ENCODE data around the gene LYPD1.

The LYPD1 gene

DNA sequence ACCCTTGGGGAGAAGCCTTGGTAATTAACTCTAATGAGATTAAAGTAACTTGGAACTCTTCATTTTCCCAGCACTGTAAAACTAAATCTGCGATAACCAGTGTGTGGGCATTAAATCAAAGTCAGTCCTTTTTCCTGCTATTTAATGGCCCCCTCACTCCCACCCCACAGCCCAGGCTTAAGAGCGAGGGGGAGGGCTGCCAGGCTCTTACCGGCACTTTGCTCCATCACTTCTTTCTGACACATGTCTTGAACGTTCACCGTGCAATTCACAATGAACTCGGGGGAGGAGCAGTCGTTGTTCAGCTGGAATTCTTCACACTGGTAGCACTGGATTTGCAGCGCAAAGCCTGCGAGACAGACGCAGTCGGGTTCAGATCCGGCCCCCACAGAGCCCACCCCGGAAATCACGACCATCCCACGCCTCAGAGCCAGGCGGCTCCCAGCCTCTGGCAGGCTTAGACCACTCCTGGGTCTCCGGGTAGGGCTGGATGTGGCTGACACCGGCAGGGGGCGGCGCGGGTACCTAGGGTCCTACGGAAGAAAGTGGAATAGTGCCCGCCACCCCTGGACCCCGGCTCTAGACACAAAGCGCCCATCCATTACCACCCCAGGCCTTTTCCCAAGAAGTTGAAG lies 1.7 kb downstream of the LYPD1 start:
- no peak for DNase-seq (ENCODE audit: low read depth in 2 of 2)

DNA sequence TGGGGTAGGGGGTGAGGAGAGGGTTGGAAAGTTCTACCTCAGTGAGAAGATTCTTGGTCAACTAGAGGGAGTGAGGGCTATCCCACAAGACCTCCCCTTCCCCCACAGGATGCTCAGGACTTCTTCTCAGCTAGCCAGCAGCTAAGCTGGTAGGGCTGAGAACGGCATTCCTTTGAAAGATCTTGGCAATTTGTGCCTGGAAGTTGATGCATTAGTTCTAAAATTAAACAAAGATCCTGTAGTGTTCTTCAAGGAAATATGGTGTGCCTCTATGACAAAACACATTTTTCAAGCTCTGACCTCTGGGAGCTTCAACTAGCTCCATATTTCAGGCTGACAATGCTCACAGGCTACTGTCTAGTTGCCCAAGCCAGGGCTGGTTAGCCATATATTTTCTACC lies 2.3 kb downstream of the LYPD1 start:
- no peak for DNase-seq (ENCODE audit: low read depth in 2 of 2)

DNA sequence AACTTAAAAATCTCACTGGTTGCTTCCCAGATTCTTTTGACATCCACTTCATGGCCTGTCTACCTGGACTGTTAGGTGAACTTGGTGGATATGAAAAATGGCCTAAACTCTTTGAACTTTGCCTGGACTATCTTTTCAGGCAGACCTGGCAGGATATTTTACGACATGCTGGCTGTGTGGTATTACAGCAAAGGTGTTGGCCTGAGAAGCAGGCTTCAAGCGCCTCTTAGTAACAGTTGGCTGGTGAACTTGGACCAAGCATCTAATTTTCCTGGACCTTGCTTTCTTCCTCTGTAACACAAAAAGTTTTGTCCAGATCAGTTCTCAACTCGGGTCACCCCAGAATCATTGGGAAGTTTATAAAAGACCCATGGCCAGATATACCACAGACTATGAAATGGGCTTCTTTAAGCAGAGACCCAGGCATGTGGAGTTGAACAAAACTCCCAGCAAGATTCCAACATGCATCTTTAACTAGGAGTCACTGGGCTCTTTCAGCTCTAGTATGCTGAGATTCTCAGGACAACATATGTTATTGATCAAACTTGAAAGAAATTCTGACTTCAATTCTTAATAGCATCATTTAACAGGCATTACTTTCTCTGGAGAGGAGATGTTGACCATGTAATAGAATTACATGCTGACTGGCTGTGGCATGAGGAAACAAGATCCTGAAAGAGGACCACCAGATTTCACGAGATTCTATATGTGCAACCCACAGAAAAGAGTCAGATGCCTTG lies 4.4 kb downstream of the LYPD1 start:
- DNase-seq (ENCODE audit: low read depth in 2 of 2), result no peak

DNA sequence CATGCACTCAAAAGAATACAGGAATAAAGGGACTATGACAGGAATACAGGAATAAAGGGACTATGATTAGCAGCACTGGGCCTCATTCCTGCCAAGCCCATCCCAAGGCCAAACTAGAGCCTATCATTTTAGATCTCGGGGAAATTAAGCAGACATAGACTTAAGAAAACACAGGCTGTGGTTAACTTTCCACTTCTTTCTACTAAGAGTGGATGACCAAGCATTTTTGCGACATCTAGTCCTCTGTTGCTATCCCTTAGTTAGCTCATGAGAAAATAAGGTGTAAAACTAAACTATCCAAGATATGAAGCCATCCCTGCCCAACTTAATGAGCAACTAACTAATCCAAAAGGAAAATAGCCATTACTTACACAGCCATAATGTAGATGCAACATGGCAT lies 5.9 kb downstream of the LYPD1 start:
- DNase-seq (ENCODE audit: low read depth in 2 of 2), result no peak

DNA sequence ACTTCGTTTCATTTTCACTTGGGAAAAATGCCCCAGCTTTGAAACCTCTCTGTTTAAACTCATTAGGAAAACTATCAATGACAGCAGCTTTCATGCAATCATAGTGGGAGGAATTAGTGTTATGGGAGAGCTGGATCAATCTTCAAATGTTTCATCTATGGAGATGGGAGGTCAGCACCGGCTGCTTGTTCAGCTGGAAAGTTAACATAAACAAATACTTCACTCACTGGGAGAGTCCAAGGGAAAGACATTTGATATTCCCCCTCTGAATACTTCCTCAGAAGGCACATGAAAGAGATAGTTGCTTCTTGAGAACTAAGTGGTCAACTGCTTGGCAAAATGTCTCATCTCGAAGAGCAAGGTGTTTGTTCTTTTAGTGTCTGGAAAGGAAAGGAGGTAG lies 7.3 kb downstream of the LYPD1 start:
- DNase-seq (ENCODE audit: low read depth in 2 of 2), result no peak

DNA sequence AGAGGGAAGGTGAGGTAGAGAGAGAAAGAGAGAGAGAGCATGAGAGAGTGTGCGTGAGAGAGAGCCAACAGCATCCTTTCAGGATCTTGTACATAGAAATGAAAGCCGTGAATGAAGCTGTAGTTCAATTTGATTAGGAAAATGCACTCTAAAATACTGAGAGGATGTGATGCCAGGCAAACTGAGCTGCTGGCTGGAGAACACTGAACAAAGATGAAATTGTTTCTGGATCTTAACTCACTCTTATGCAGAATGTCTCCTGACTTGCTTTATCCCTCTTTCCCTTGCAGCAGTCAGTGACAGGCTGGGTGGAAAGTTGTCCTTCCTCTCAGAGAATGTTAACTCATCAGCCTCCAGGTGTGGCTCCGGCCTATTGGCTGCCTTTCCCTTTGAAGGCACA lies 10.7 kb downstream of the LYPD1 start:
- DNase-seq (ENCODE audit: low read depth in 2 of 2), result no peak

DNA sequence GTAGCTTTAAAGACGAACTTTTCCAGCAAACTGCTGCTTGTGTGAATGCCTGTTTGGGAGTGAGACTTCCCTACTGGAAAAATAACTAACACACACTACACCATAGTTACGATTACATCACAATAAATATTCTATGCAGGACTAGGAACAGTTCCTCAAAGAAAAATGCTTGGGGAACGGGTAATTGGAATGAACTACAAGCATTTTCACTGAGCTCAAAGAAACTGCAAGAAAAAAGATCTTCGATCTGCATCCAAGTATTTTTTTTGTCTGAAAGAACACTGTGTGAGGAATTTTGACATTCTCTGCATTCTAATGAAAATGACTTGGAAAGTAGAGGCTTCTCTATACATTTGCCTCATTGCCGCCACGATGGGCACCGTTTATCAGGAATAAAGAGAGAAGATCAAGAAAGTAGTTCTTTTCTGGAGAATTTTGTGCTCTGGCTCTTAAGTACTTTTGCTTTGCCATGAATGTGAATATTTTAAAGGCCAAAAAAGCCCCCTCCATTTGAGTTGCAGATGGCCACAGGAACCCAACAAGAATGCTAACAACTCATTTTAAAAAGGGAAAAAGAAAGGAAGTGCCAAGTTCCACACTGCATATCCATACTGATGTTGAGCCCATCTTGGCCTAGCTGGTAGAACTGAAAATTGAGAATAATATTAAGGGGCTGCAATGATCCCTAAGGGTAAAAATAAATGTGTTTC lies 13.6 kb downstream of the LYPD1 start:
- no peak for DNase-seq (ENCODE audit: low read depth in 2 of 2)

DNA sequence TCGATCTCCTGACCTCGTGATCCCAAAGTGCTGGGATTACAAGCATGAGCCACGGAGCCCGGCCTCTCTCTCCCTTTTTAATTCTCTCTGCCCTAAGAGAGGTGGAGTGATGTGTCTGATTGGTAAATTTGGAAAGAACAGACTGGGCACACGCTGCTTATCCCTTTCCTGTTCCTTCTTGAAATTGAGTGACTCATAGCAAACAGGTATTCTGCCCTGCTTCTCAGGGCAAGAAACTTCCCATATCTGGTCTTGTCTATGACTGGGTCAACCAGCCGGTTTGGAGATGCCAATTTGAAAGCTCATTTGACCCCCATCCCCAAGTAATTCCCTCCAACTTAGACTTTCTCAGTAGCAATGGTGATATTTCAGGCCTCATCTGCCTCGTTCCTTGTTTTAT lies 15.0 kb downstream of the LYPD1 start:
- DNase-seq (ENCODE audit: low read depth in 2 of 2), result no peak

DNA sequence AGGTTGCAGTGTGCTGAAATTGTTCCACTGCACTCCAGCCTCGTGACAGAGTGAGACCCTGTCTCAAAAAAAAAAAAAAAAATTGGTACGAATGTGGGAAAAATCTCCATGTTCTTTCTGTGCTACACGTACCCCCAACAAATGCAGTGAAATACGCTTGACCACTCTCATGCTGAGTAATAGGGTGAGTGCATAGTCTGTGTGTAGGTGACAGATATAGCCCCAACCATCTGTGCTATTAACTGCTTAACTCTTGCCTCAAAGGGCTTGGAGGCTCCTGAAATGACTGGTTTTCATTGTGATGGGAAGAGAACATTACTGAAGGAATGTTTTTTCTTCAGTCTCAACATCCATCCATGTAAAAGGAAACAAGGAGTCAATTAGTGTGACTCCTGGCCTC lies 15.7 kb downstream of the LYPD1 start:
- no peak for DNase-seq (ENCODE audit: low read depth in 2 of 2)

DNA sequence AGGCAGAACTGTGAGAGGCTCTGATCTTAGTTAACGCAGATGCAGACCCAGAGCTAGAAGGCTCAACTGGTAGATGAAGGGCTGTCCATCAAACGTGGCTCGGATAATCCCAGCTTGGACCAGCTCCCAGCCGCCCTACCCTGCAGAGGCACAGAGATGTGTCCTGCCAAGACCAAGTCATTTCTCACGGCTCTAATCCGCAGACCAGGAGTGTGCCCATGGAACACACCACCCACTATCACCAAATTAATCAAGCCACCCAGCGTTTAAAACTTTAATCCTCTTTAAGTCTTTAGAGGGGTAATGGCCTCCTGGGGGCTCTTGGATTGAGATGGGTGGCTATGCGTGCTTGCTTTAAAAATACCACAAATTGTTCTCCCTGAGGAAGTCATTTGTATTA lies 17.5 kb downstream of the LYPD1 start:
- no peak for DNase-seq (ENCODE audit: low read depth in 2 of 2)

DNA sequence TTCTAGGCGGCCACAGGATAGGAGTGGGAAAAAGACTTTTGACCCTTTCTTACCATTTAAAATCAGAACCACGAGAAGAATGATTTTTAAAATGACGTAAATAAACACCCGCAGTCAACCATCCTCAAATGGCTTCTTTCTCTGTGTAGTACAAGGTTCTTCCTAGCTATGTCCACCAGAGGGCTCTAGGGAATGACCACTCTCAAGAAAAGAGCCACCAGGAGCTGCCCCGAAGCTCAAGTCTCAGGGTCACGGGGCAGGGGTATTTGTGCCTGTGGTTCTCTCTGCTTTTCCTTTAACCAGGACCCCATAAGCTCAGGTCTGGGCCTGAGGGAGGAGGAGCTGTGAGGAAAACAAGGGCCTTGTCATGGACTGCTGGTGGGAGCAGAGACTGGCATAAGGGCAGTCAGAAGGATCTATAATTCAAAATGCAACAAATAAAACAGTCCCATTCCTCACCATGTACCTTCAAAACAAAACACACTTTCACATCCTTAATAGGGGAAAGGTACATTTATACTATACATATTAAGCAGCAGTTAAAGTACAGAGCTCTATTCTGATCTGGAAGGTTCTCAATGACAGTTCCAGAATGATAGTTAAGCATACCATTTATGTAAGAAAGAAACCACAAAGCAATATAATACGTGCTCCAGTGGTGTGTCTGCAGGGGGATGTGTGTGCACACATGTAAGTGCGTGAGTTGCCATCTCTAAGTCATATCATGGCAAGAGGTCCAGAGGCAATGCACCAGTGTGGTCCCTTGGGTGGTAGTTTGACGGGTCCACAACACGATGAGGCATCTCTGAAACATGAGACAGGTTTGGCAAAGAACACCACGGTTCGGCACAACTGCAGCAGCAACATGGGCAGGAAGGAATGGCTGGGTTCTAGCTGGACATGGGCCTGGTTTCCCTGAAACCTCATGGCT lies 18.6 kb downstream of the LYPD1 start:
- DNase-seq (ENCODE audit: low read depth in 2 of 2), result no peak

DNA sequence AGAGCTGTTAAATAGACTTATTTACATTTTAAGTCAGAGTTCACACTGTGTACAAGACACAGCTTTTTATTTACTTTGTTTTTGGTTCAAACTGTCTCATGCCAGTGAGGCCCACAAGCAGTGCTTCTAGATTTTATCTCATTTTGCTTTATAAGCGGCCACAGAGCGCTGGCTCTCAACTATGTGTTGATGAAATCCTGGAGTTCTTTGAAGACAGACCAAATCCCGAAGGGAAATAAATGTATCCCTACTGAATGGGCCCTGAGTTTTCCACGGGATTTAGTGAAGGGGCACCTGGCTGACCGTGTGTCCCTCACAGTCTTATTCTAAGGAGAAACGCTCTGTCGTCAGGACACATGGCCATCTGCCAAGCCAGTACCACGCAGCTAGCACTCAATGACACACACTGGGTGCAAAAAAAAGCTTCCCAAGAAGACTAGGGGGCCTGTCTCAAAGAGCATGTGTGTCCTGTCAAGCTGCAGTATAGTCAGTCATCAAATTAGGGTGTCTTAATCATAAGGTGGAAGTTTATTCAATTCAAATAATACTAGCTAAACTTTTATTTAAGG lies 23.4 kb downstream of the LYPD1 start:
- no peak for DNase-seq (ENCODE audit: low read depth in 2 of 2)

DNA sequence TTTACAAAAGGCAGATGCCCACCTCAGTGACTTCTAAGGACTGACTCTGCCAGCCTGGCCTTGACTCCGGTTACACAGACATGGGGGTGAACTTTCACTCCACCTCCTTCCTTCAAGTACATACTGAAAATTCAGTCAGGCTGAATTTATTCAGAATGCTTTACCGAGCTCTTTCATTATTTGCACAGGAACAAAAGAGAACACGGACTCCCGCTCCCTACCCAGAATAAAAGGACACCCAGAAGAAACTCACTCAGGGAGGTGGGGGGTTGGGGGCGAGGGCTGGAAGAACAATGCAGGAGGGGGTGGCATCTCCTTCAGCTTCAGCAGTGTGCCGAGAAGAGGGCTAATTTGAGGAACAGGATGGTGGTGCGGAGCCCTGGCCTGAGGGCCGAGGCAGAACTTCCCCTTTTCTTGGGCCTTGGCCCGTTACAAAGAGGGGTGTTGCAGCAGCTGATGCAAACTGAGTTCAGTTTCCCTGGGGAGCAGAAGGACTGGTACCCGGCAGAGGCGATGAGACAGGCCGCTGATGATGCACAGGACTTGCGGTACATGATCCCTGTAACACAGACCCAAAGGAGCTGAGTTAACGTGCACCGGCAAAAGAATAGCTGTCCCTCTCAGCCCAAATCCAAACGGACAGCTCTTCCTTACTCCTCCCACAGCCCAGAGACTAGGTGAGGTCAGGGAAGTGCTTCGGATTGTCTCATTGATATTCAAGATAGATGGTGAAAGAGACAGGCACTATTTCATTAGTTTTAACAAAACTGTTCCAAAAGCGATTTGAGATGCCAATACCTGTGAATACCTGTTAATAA lies 24.1 kb downstream of the LYPD1 start:
- DNase-seq (ENCODE audit: low read depth in 2 of 2), result no peak

DNA sequence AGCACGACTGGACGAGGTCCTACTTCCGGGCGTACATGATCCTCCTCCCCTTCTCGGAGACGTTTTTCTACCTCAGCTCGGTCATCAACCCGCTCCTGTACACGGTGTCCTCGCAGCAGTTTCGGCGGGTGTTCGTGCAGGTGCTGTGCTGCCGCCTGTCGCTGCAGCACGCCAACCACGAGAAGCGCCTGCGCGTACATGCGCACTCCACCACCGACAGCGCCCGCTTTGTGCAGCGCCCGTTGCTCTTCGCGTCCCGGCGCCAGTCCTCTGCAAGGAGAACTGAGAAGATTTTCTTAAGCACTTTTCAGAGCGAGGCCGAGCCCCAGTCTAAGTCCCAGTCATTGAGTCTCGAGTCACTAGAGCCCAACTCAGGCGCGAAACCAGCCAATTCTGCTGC lies 24.8 kb downstream of the LYPD1 start:
- DNase-seq (ENCODE audit: low read depth in 2 of 2), result no peak

DNA sequence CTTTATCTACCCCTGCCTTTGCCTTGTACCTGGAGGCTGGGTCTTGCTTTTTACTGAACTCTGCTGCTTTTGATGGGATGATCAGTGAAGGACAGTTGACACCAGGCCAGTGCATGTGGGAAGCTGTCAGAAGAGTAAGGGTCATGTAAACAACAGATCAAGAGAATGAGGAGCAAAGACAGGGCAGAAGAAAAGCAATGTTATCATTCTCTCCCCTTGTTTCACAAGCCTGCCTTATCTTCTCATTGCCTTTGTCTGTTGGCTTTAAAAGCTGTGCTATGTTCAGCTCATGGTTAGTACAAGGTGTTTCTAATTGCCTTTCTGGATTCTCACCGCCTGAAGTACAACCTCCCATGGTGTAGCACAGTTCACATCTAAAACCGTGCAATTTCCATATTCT lies 27.6 kb downstream of the LYPD1 start:
- DNase-seq (ENCODE audit: low read depth in 2 of 2), result no peak

DNA sequence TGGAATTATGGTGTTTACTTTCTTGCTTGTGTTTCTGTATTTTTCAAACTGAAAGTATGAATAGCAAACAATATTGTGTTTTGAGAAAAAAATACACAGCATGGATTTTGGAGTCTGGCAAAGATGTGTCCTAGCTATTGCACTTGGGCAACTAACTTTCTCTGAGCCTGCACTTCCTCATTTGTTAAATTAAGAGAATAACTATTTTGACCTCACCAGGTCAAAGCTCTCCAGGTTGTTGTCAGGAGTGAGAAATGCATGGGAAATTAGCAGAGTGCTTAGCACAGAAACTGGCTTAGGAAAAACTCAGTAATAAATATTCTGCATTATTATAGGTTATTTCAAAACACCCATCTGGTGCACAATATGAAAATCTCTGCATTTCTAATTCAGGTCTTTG lies 28.2 kb downstream of the LYPD1 start:
- no peak for DNase-seq (ENCODE audit: low read depth in 2 of 2)

DNA sequence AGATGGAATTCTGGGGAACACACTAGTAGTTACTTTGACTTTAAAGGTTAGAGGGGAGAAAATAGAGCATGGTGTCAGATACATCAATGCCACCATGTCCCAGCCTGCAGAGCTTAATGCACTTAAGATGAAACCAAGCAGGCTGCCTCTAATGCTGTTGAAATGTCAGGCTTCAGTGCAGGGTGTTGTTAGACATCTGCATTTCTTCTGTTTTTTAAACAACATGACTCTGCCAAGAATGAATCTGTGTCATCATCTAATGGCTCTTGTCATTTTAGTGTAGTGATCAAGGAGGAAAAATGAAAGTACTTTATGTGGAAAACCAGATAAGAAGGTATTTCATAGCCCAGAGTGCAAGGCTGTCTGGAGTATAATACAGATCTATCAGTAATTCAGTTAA lies 29.9 kb downstream of the LYPD1 start:
- no peak for DNase-seq (ENCODE audit: low read depth in 2 of 2)

DNA sequence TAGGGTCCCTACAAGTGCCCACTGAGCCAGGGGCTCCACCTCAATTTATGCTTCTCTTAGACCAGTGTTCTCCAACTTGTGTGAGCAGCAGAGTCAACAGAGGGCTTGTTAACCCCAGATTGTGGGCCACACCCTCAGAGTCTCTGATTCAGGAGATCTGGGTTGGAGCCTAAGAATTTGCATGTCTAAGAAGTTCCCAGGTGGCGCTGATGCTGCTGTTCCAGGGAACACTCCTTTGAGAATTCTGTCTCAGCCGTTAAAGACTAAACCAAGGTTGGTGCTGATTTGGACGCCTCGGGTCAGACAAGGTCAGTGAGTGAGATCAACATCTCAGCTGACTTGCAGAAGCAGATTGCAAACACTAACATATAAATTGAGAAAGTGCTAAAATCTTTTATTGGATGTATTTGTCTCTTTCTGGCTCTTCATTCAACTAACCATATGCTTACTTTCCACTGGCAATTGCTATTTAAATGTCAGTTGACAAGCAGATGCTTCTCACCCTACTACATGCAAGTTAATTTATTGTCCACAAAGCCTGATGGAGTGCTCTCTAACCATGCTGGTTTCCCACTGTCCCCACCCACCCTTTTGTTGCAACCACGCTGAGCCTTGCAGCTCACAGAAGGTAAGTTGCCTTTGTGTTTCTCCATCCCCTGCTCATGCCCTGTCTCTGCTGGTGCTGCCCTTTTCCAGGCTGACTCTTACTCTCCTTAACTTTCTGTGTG lies 31.5 kb downstream of the LYPD1 start:
- DNase-seq (ENCODE audit: low read depth in 2 of 2), result no peak

DNA sequence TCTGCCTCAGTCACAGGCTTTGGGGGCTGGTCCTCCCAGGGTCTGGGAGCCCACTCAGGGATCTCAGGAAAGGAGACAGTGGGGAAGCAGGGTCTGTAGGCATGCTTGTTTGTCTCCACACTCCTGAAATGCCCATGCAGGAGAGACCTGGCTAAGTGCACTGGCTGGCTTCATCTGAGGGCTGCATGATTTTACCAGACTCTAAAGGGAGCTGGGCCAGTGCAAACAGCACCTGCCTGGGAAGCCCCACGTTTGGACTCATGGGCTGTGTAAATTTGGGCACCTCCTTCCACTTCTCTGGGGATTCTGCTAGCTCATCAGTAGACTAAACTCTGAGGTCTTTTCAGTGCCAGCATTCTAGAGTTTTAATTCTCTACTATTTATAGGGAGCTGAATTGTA lies 33.7 kb downstream of the LYPD1 start:
- DNase-seq (ENCODE audit: low read depth in 2 of 2), result no peak

DNA sequence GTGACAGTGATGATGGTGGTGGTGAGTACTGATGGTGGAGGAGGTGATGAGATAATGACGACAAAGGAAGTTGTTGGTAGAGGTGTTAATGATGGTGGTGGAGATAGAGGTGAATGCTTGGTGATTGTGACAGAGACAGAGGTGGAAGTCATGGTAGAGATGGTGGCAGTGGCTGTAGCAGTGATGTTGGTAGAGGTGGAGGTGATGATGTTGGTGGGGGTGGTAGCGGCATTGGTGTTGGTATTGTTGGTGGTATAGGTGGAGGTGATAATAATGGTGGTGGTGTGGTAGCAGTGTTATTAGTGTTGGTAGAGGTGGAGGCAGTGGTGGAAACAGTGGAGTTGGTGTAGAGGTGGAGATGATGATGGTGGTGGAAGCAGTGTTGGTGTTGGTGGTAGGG lies 36.4 kb downstream of the LYPD1 start:
- no peak for DNase-seq (ENCODE audit: low read depth in 2 of 2)

Measured in stimulated activated CD4-positive, alpha-beta T cell treated with anti-CD3 and anti-CD28 coated beads, Interleukin-12 subunit alpha, Interleukin-12 subunit beta, amount 100 ng/mL, for 24 hours (primary cell).